Measurements from ENCODE around the gene NIFK. TPM values are rescaled to one million over a fixed set of nuclear protein-coding genes. Genes with fewer than 3 reads are reported as not detected.
"Not testable (repeated sequence)": the region's sequence is repeated elsewhere in the genome, so short reads cannot be mapped to it uniquely, and the experiment has no call there.

The NIFK gene
- total and polyA plus RNA-seq, 3 donors from 2014 or later = 33.4 to 59.2 (median 51.5) TPM

DNA sequence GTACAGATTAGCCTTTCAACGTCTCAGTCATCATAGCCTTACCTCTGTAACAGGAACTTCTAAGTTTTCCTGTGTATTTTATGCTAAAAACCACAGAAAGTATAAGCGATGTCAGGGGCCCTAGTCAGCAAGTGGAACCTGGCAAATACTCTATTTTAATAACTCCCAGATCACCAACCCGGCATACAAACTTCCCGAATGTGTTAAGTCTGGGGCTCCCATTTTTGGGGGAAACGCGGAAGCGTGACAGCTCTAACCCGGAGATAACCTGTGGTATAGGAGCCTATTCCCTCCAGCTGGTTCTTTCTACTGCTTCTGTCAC lies 574 bp downstream of the NIFK start:
- whole genome bisulfite sequencing, 2 donors = 0 to 2% methylated on average over 8 of the region's 8 CpGs
- intact Hi-C loops (cut with DNase I; ENCODE audit: low total_unique reads) = no loop called here

DNA sequence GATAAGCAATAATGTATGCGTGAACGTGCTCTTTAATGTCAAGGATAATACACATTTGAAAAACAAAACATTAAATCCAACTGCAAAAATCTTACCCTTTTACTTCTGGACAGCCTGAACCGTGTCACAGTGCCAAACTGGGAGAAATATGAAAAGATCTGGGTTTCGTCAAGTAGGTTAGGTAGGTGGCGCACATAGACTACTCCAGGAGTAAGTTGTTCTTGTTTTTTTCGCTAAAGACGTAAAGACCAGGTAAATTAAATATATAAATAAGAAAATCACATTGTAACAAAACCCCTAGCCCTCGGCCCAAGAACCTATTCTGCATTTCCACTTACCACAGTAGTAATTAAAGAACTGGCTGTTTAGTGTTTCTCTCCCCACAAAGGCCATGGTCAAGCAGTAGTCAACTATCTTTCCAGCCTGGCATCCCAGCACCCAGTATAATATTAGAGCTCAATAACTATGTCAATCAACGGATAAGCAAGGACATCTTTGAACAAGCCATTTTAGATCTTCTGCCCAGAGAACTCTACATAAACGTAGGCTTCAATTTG lies 1.1 kb downstream of the NIFK start:
- 17 to 21% methylated on average over 10 of the region's 10 CpGs for WGBS, 2 donors
- Histone ChIP-seq H3K4me1 (peaks cover 10% of the 10 kb centered on the region), H3K9me3 (no peaks in the 10 kb centered on the region), H3K4me3 (peak overlapping the region; percentile 80 to 89), H3K27me3 (no peaks in the 10 kb centered on the region), H3K36me3 (ENCODE audit: low read depth, missing control alignments) (no peaks in the 10 kb centered on the region), H3K27ac (peak overlapping the region in 1 of 2 donors; percentile 82)
- no peak for TF ChIP-seq POLR2A (IDR thresholded peaks at IDR 0.05)
- TF ChIP-seq, protein P1, sequence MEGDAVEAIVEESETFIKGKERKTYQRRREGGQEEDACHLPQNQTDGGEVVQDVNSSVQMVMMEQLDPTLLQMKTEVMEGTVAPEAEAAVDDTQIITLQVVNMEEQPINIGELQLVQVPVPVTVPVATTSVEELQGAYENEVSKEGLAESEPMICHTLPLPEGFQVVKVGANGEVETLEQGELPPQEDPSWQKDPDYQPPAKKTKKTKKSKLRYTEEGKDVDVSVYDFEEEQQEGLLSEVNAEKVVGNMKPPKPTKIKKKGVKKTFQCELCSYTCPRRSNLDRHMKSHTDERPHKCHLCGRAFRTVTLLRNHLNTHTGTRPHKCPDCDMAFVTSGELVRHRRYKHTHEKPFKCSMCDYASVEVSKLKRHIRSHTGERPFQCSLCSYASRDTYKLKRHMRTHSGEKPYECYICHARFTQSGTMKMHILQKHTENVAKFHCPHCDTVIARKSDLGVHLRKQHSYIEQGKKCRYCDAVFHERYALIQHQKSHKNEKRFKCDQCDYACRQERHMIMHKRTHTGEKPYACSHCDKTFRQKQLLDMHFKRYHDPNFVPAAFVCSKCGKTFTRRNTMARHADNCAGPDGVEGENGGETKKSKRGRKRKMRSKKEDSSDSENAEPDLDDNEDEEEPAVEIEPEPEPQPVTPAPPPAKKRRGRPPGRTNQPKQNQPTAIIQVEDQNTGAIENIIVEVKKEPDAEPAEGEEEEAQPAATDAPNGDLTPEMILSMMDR (IDR thresholded peaks at IDR 0.05) = no peak
- DNase-seq = no peak
- intact Hi-C loops (cut with DNase I; ENCODE audit: low total_unique reads) = no loop called here

More for the DNA sequence above, 574 bp downstream of the NIFK start:
- Histone ChIP-seq H3K27me3 (no peaks in the 10 kb centered on the region), H3K4me3 (peak overlapping the region; percentile 80 to 89), H3K4me1 (peaks cover 10% of the 10 kb centered on the region), H3K27ac (peak overlapping the region; percentile 42 to 82), H3K36me3 (ENCODE audit: low read depth, missing control alignments) (no peaks in the 10 kb centered on the region), H3K9me3 (no peaks in the 10 kb centered on the region)
- DNase-seq = no peak
- TF ChIP-seq, protein P1 (IDR thresholded peaks at IDR 0.05) = no peak
- no peak for TF ChIP-seq POLR2A (IDR thresholded peaks at IDR 0.05)

DNA sequence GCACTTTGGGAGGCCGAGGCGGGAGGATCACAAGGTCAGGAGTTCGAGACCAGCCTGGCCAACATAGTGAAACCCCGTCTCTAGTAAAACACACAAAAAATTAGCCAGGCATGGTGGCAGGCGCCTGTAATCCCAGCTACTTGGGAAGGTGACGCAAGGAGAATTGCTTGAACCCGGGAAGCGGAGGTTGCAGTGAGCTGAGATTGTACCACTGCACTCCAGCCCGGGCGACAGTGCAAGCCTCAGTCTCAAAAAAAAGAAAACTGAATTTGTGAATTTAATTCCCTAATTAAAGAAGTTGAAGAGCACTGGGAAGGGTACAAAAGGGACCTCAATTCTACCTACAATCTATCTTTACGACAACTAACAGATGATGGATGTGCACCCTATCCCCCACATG lies 2.1 kb downstream of the NIFK start:
- intact Hi-C loops (cut with DNase I; ENCODE audit: low total_unique reads); H3K9me3 ChIP-seq; H3K27me3 ChIP-seq; DNase-seq; H3K36me3 ChIP-seq (ENCODE audit: low read depth, missing control alignments); H3K27ac ChIP-seq; H3K4me3 ChIP-seq: not testable (repeated sequence)
- WGBS, 2 donors = 82 to 89% methylated on average over 11 of the region's 11 CpGs
- H3K4me1 ChIP-seq = peaks cover 10% of the 10 kb centered on the region

DNA sequence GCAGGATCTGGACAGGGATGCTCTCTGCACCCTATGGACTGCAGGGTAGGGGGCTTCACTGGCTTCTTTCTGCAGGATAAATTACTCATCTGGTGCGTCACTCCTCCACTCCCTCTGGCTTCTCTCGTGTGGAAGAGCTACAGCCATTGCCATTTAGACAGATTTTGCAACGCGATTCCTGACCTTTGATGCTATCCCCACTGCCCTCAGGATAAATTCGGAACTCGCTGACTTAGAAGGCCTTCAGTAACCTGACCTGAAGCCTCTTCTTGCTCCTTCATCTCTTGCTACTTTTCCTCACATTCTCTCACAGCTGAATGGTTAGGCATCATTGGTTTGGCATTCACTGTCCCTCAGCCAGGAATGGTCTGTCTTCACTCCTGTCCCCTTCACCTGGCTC lies 5.3 kb downstream of the NIFK start:
- WGBS, 2 donors = 91% methylated on average over 6 of the region's 6 CpGs

DNA sequence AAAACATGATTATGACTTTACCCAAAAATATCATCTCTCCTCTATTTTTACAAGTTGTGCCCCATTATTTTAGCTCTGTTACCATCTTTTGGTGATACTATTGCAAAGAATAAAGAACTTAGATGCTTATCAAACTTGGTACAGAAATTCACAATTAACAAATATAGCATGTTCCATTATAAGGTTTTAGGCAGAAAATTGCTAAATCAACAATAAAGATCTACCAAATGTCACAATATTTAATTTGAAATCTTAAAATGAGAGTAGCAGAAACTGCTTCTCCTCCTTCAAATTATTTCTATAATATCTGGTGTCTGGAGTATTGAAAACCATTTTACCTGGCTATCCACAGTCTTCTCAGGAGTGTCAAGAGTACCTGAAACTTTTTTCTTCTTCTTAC lies 8.7 kb downstream of the NIFK start:
- no peak for DNase-seq
- H3K4me3 ChIP-seq = no peak overlapping the region
- H3K4me1 ChIP-seq = no peaks in the 10 kb centered on the region
- H3K27me3 ChIP-seq = no peaks in the 10 kb centered on the region
- no peak for TF ChIP-seq POLR2A (IDR thresholded peaks at IDR 0.05)
- TF ChIP-seq, protein P1 (IDR thresholded peaks at IDR 0.05) = no peak
- H3K27ac ChIP-seq = no peak overlapping the region
- H3K36me3 ChIP-seq (ENCODE audit: low read depth, missing control alignments) = no peaks in the 10 kb centered on the region
- intact Hi-C loops (cut with DNase I; ENCODE audit: low total_unique reads) = no loop called here
- no peaks in the 10 kb centered on the region for H3K9me3 ChIP-seq

More for the DNA sequence above, 5.3 kb downstream of the NIFK start:
- H3K4me3 ChIP-seq = no peak overlapping the region
- H3K27ac ChIP-seq = no peak overlapping the region
- H3K27me3 ChIP-seq = no peaks in the 10 kb centered on the region
- TF ChIP-seq, protein P1 (IDR thresholded peaks at IDR 0.05) = no peak
- no peak for TF ChIP-seq POLR2A (IDR thresholded peaks at IDR 0.05)
- intact Hi-C loops (cut with DNase I; ENCODE audit: low total_unique reads) = no loop called here
- no peaks in the 10 kb centered on the region for H3K9me3 ChIP-seq
- no peaks in the 10 kb centered on the region for H3K36me3 ChIP-seq (ENCODE audit: low read depth, missing control alignments)
- no peak for DNase-seq
- peaks cover 10% of the 10 kb centered on the region for H3K4me1 ChIP-seq

Measured in testis (tissue), 3 donors.